ENCODE measurements around the gene KCNIP3.

The KCNIP3 gene

GRCh38 chr2:95275151-95275515 lies 22.0 kb upstream of the KCNIP3 start:
- no peak for TF ChIP-seq CREB5 (CRISPR knock-in tag; IDR thresholded peaks at IDR 0.05; ENCODE audit: low read depth)
- no peak for ATAC-seq

GRCh38 chr2:95275601-95276243 lies 21.4 kb upstream of the KCNIP3 start:
- no peak for TF ChIP-seq ZFP3 (CRISPR knock-in tag; IDR thresholded peaks at IDR 0.05)
- TF ChIP-seq GLIS3 (CRISPR knock-in tag; IDR thresholded peaks at IDR 0.05) = no peak
- no peak for TF ChIP-seq TOX (CRISPR knock-in tag; IDR thresholded peaks at IDR 0.05; ENCODE audit: borderline replicate concordance)
- no peak for TF ChIP-seq CREB5 (CRISPR knock-in tag; IDR thresholded peaks at IDR 0.05; ENCODE audit: low read depth)
- TF ChIP-seq ZNF8 (CRISPR knock-in tag; IDR thresholded peaks at IDR 0.05) = no peak
- TF ChIP-seq ISL1 (CRISPR knock-in tag; IDR thresholded peaks at IDR 0.05) = no peak
- ATAC-seq = no peak

GRCh38 chr2:95276244-95276887 lies 20.8 kb upstream of the KCNIP3 start:
- TF ChIP-seq ZNF565 (CRISPR knock-in tag; conservative IDR thresholded peaks at IDR 0.05; ENCODE audit: low read depth) (no peak), PPARA (CRISPR knock-in tag; IDR thresholded peaks at IDR 0.05; ENCODE audit: borderline replicate concordance) (no peak), ARNTL (CRISPR knock-in tag; IDR thresholded peaks at IDR 0.05; ENCODE audit: borderline replicate concordance, low read depth) (no peak), TCF4 (CRISPR knock-in tag; IDR thresholded peaks at IDR 0.05; ENCODE audit: borderline replicate concordance) (no peak), ZNF70 (CRISPR knock-in tag; IDR thresholded peaks at IDR 0.05) (no peak), POU6F1 (CRISPR knock-in tag; IDR thresholded peaks at IDR 0.05; ENCODE audit: borderline replicate concordance, low read depth) (no peak), ZFP3 (CRISPR knock-in tag; IDR thresholded peaks at IDR 0.05) (no peak), TOX (CRISPR knock-in tag; IDR thresholded peaks at IDR 0.05; ENCODE audit: borderline replicate concordance) (no peak), OSR1 (CRISPR knock-in tag; IDR thresholded peaks at IDR 0.05) (no peak), PATZ1 (CRISPR knock-in tag; IDR thresholded peaks at IDR 0.05; ENCODE audit: borderline replicate concordance) (no peak), CSDC2 (CRISPR knock-in tag; IDR thresholded peaks at IDR 0.05) (no peak), ESRRG (CRISPR knock-in tag; IDR thresholded peaks at IDR 0.05) (no peak), CSRNP3 (CRISPR knock-in tag; IDR thresholded peaks at IDR 0.05) (no peak), SNAI2 (CRISPR knock-in tag; IDR thresholded peaks at IDR 0.05) (no peak), RARB (CRISPR knock-in tag; IDR thresholded peaks at IDR 0.05) (no peak), TSHZ2 (CRISPR knock-in tag; IDR thresholded peaks at IDR 0.05) (no peak), ZC3H10 (CRISPR knock-in tag; IDR thresholded peaks at IDR 0.05) (no peak), CREB5 (CRISPR knock-in tag; IDR thresholded peaks at IDR 0.05; ENCODE audit: low read depth) (no peak), GLIS3 (CRISPR knock-in tag; IDR thresholded peaks at IDR 0.05) (no peak), ZNF8 (CRISPR knock-in tag; IDR thresholded peaks at IDR 0.05) (no peak)
- ATAC-seq = no peak
